ENCODE measurements around the gene TMEM217. TPM values are rescaled to one million over a fixed set of nuclear protein-coding genes. Genes with fewer than 3 reads are reported as not detected.

TMEM217 gene
- polyA plus RNA-seq, 1 of the 3 experiments (the other 2 are of a cell fraction): 1.5 TPM

DNA sequence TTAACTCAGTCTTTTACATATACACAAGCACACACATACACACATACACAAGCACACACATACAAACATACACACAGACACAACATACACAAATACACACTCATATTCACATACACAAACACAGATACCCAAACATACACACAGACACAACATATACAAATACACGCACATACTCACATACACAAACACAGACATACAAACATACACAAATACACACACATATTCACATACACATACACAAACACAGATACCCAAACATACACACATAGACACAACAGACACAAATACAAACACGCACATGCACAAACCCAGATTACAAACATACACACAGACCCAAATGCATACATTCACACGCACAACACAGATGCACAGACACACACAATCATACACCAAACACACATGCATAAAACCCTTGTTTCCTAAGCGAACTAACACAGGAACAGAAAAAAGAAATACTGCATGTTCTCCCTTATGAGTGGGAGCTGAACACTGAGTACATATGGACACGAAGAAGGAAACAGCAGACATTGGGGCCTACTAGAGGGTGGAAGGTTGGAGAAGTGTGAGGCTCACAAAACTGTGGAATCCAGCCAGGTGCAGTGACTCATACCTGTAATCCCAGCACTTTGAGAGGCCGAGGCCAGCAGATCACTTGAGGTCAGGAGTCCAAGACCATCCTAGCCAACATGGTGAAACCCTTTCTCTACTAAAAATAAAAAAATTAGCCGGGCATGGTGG is 53.8 kb downstream of the TMEM217 start:
- Histone ChIP-seq H3K27ac (ENCODE audit: low read depth in 2 of 2, low read length in 1 of 2) (no peak overlapping the region), H3K79me2 (ENCODE audit: insufficient read depth) (no peaks in the 10 kb centered on the region), H3K4me3 (ENCODE audit: low read depth in 2 of 2, low read length in 1 of 2) (no peak overlapping the region), H4K20me1 (ENCODE audit: insufficient read depth) (no peaks in the 10 kb centered on the region), H3K9me3 (no peaks in the 10 kb centered on the region), H3K4me2 (no peak overlapping the region), H3K9ac (no peak overlapping the region), H3K4me1 (ENCODE audit: control insufficient read depth in 1 of 2, insufficient read depth in 2 of 2, low read depth in 1 of 2, low read length in 1 of 2) (no peaks in the 10 kb centered on the region), H3K36me3 (replicated peaks in 1 of 2; ENCODE audit: control insufficient read depth in 1 of 2, insufficient read depth in 2 of 2, low read length in 1 of 2) (no peaks in the 10 kb centered on the region), H3K27me3 (ENCODE audit: insufficient read depth) (no peaks in the 10 kb centered on the region), H3F3A (replicated peaks; ENCODE audit: insufficient read depth) (no peaks in the 10 kb centered on the region), H3K9me2 (no peaks in the 10 kb centered on the region), H2AFZ (ENCODE audit: low read depth) (no peak overlapping the region)
- ChIA-PET POLR2A (no interaction called here), CTCF (interaction anchor here (1.2 to 16.3 kb wide), 4 partner anchors 32 to 319 kb away, joined by 3 to 431 read pairs (median 8); partner anchors contain the start of gene C6orf89)
- no peak for DNase-seq
- 82% methylated on average over 7 of the region's 7 CpGs for WGBS (ENCODE audit: low lambda C conversion rate)
- TF ChIP-seq, protein P1, sequence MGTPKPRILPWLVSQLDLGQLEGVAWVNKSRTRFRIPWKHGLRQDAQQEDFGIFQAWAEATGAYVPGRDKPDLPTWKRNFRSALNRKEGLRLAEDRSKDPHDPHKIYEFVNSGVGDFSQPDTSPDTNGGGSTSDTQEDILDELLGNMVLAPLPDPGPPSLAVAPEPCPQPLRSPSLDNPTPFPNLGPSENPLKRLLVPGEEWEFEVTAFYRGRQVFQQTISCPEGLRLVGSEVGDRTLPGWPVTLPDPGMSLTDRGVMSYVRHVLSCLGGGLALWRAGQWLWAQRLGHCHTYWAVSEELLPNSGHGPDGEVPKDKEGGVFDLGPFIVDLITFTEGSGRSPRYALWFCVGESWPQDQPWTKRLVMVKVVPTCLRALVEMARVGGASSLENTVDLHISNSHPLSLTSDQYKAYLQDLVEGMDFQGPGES (IDR thresholded peaks at IDR 0.05; ENCODE audit: low read depth, low read length): no peak
- TF ChIP-seq NFIC (IDR thresholded peaks at IDR 0.05; ENCODE audit: borderline replicate concordance) (peak; percentile 14; the same call in 1 of the 2 replicates), FOSL2 (IDR thresholded peaks at IDR 0.05; ENCODE audit: borderline replicate concordance, low read depth) (peak; percentile 35; the same call in 1 of the 2 replicates), GATA2 (CRISPR knock-in tag; IDR thresholded peaks at IDR 0.05) (no peak)

DNA sequence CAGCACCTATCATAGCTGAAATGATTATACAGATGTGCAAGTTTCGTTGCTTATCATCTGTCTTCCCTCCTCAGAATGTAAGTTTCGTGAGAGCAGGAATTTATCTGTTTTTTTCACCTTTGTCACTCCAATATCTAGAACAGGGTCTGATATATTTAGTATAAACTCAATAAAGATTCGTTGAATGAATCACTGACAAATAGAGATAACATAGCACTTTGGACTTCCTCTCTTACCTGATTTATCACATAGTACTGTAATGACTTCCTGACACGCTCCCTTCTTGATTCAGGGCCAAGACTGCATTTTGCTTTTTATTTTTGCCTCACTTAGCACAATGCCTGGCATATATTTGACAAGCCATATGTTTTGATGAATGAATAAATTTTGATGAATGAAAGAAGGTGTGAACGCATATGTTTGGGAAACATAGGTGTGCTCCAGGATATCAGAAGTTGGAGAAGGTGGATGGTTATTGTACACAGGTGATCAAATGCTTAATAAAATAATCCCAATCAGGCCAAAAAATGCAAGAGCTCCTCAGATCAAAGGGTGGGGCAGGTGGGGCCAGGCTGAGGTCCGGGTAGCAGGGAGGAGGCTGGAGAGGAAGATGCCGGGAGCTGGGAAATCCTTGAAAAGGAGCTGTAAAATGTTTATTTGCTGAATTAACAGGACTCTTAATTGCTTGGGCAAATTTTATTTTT is 55.0 kb downstream of the TMEM217 start:
- Histone ChIP-seq H3K27me3 (ENCODE audit: insufficient read depth) (no peaks in the 10 kb centered on the region), H3F3A (replicated peaks; ENCODE audit: insufficient read depth) (no peaks in the 10 kb centered on the region), H3K9me3 (no peaks in the 10 kb centered on the region), H3K36me3 (replicated peaks in 1 of 2; ENCODE audit: control insufficient read depth in 1 of 2, insufficient read depth in 2 of 2, low read length in 1 of 2) (no peaks in the 10 kb centered on the region), H4K20me1 (ENCODE audit: insufficient read depth) (no peaks in the 10 kb centered on the region), H3K4me2 (no peak overlapping the region), H3K4me1 (ENCODE audit: control insufficient read depth in 1 of 2, insufficient read depth in 2 of 2, low read depth in 1 of 2, low read length in 1 of 2) (no peaks in the 10 kb centered on the region), H3K79me2 (ENCODE audit: insufficient read depth) (no peaks in the 10 kb centered on the region), H3K27ac (ENCODE audit: low read depth in 2 of 2, low read length in 1 of 2) (no peak overlapping the region), H2AFZ (ENCODE audit: low read depth) (no peak overlapping the region), H3K4me3 (ENCODE audit: low read depth in 2 of 2, low read length in 1 of 2) (no peak overlapping the region), H3K9ac (no peak overlapping the region), H3K9me2 (no peaks in the 10 kb centered on the region)
- DNase-seq: no peak
- TF ChIP-seq SIN3A (IDR thresholded peaks at IDR 0.05; ENCODE audit: borderline replicate concordance, low read depth, low read length) (no peak), SMC3 (IDR thresholded peaks at IDR 0.05; ENCODE audit: low read depth, low read length) (no peak), RCOR1 (IDR thresholded peaks at IDR 0.05; ENCODE audit: low read length) (no peak), GABPA (IDR thresholded peaks at IDR 0.05; ENCODE audit: low read depth) (no peak), RXRA (IDR thresholded peaks at IDR 0.05; ENCODE audit: borderline replicate concordance, low read depth) (no peak), POLR2AphosphoS5 (IDR thresholded peaks at IDR 0.05; ENCODE audit: low read depth, low read length) (no peak), FOSL2 (IDR thresholded peaks at IDR 0.05; ENCODE audit: borderline replicate concordance, low read depth) (no peak)
- TF ChIP-seq, protein P2, sequence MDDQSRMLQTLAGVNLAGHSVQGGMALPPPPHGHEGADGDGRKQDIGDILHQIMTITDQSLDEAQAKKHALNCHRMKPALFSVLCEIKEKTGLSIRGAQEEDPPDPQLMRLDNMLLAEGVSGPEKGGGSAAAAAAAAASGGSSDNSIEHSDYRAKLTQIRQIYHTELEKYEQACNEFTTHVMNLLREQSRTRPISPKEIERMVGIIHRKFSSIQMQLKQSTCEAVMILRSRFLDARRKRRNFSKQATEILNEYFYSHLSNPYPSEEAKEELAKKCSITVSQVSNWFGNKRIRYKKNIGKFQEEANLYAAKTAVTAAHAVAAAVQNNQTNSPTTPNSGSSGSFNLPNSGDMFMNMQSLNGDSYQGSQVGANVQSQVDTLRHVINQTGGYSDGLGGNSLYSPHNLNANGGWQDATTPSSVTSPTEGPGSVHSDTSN (IDR thresholded peaks at IDR 0.05): no peak
- TF ChIP-seq, protein P3, sequence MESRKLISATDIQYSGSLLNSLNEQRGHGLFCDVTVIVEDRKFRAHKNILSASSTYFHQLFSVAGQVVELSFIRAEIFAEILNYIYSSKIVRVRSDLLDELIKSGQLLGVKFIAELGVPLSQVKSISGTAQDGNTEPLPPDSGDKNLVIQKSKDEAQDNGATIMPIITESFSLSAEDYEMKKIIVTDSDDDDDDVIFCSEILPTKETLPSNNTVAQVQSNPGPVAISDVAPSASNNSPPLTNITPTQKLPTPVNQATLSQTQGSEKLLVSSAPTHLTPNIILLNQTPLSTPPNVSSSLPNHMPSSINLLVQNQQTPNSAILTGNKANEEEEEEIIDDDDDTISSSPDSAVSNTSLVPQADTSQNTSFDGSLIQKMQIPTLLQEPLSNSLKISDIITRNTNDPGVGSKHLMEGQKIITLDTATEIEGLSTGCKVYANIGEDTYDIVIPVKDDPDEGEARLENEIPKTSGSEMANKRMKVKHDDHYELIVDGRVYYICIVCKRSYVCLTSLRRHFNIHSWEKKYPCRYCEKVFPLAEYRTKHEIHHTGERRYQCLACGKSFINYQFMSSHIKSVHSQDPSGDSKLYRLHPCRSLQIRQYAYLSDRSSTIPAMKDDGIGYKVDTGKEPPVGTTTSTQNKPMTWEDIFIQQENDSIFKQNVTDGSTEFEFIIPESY (IDR thresholded peaks at IDR 0.05; ENCODE audit: borderline replicate concordance, low read depth): no peak
- ChIA-PET POLR2A (no interaction called here), CTCF (interaction anchor here (0.7 to 16.3 kb wide), 2 partner anchors 152 to 179 kb away, joined by 3 to 431 read pairs; no protein-coding TSS in a partner anchor)
- WGBS (ENCODE audit: low lambda C conversion rate): 79% methylated on average over 7 of the region's 7 CpGs

All from SK-N-SH (cell line).